GM18907 (cell line): Measurements from ENCODE around the gene DSCAM.

Source experiments
- ATAC-seq: cut with Tn5 transposase; IDR thresholded peaks from one replicate; pipeline ENCODE4 v1.9.1; 2021; ENCODE audit warnings: mild to moderate bottlenecking, moderate library complexity; ENCODE audit not compliant: unreplicated experiment

Gene DSCAM

GRCh38 chr21:40402884-40403582 lies 443.9 kb downstream of the DSCAM start:
- no peak for ATAC-seq

- no peak for ATAC-seq
These were observed 451.2 kb downstream of the DSCAM start for GRCh38 chr21:40395732-40396131.

- no peak for ATAC-seq
These were observed 453.9 kb downstream of the DSCAM start for GRCh38 chr21:40393066-40393465.

GRCh38 chr21:40388046-40388445 lies 458.9 kb downstream of the DSCAM start:
- no peak for ATAC-seq

GRCh38 chr21:40386981-40387747 lies 459.8 kb downstream of the DSCAM start:
- no peak for ATAC-seq

- ATAC-seq, result no peak
These were observed 460.6 kb downstream of the DSCAM start for GRCh38 chr21:40386294-40386911.

- ATAC-seq, result no peak
These were observed 461.1 kb downstream of the DSCAM start for GRCh38 chr21:40385883-40386282.

- no peak for ATAC-seq
These were observed 463.0 kb downstream of the DSCAM start for GRCh38 chr21:40383951-40384350.

GRCh38 chr21:40381111-40381510 lies 465.8 kb downstream of the DSCAM start:
- ATAC-seq, result no peak

GRCh38 chr21:40379881-40380810 lies 466.8 kb downstream of the DSCAM start:
- ATAC-seq, result no peak

GRCh38 chr21:40377135-40377534 lies 469.8 kb downstream of the DSCAM start:
- ATAC-seq, result no peak

GRCh38 chr21:40373761-40374160 lies 473.2 kb downstream of the DSCAM start:
- ATAC-seq, result no peak

GRCh38 chr21:40372506-40372905 lies 474.5 kb downstream of the DSCAM start:
- no peak for ATAC-seq

GRCh38 chr21:40371329-40371728 lies 475.6 kb downstream of the DSCAM start:
- ATAC-seq, result no peak

- ATAC-seq, result no peak
These were observed 490.3 kb downstream of the DSCAM start for GRCh38 chr21:40356644-40357043.

- no peak for ATAC-seq
These were observed 491.9 kb downstream of the DSCAM start for GRCh38 chr21:40355076-40355475.

GRCh38 chr21:40351006-40351405 lies 496.0 kb downstream of the DSCAM start:
- ATAC-seq, result no peak

- ATAC-seq, result no peak
These were observed 497.4 kb downstream of the DSCAM start for GRCh38 chr21:40349591-40349990.

- no peak for ATAC-seq
These were observed 501.1 kb downstream of the DSCAM start for GRCh38 chr21:40345711-40346321.

GRCh38 chr21:40340357-40340756 lies 506.6 kb downstream of the DSCAM start:
- no peak for ATAC-seq
